Suppressor macrophage (primary cell): ENCODE measurements around the gene ZNF396.

Experiments
- DNase-seq, 4 experiments: peaks; one replicate each; pipeline ENCODE4 v3.0.0-alpha.2; 2020 to 2022

The ZNF396 gene

GRCh38 chr18:35379421-35379820 lies 2.3 kb upstream of the ZNF396 start:
- DNase-seq = no peak

GRCh38 chr18:35378574-35378896 lies 1.4 kb upstream of the ZNF396 start:
- DNase-seq = peak; percentile 23 to 55 (median 40)

- no peak for DNase-seq
Measured at GRCh38 chr18:35377875-35378573, 887 bp upstream of the ZNF396 start.

GRCh38 chr18:35376393-35376741 lies 770 bp downstream of the ZNF396 start:
- peak; percentile 43 to 70 (median 60) for DNase-seq

- DNase-seq = no peak
Measured at GRCh38 chr18:35374708-35375107, 2.4 kb downstream of the ZNF396 start.

GRCh38 chr18:35371412-35372195 lies 5.5 kb downstream of the ZNF396 start:
- DNase-seq = no peak

- DNase-seq = no peak
Measured at GRCh38 chr18:35369126-35369525, 8.0 kb downstream of the ZNF396 start.

GRCh38 chr18:35368595-35368994 lies 8.5 kb downstream of the ZNF396 start:
- DNase-seq = no peak

- DNase-seq = no peak
Measured at GRCh38 chr18:35362531-35362930, 14.6 kb downstream of the ZNF396 start.

- no peak for DNase-seq
Measured at GRCh38 chr18:35361570-35362321, 15.4 kb downstream of the ZNF396 start.

GRCh38 chr18:35355140-35355618 lies 22.0 kb downstream of the ZNF396 start:
- peak; percentile 77 to 86 (median 84) for DNase-seq

GRCh38 chr18:35352778-35353177 lies 24.4 kb downstream of the ZNF396 start:
- no peak for DNase-seq

GRCh38 chr18:35352283-35352682 lies 24.9 kb downstream of the ZNF396 start:
- DNase-seq = no peak

- DNase-seq = no peak
Measured at GRCh38 chr18:35348001-35348400, 29.1 kb downstream of the ZNF396 start.

- DNase-seq = no peak
Measured at GRCh38 chr18:35345950-35346349, 31.2 kb downstream of the ZNF396 start.

- peak in 3 of 4 experiments; percentile 6 to 18 (median 15) for DNase-seq
Measured at GRCh38 chr18:35345460-35345921, 31.6 kb downstream of the ZNF396 start.

GRCh38 chr18:35344736-35345459 lies 32.2 kb downstream of the ZNF396 start:
- DNase-seq = no peak

GRCh38 chr18:35343936-35344735 lies 33.0 kb downstream of the ZNF396 start, which contains the start of gene ZNF24:
Gene ZNF24 (minus strand): TSS chr18:35344420. CDS start chr18:35340650, 3,770 bp downstream.
- DNase-seq = peak; percentile 97 to 99 (median 98)

GRCh38 chr18:35343488-35343935 lies 33.6 kb downstream of the ZNF396 start:
- no peak for DNase-seq

- no peak for DNase-seq
Measured at GRCh38 chr18:35337286-35337685, 39.9 kb downstream of the ZNF396 start.

GRCh38 chr18:35335866-35336265 lies 41.3 kb downstream of the ZNF396 start:
- no peak for DNase-seq
